DMS153 (cell line): ENCODE results near the gene FNIP2.

ENCODE experiments used
- DNase-seq: peaks from one replicate; lab custom pipeline; 2025; lab: John Stamatoyannopoulos, UW

Gene FNIP2

GRCh38 chr4:158762553-158762952 lies 6.3 kb upstream of the FNIP2 start:
- no peak for DNase-seq

DNA sequence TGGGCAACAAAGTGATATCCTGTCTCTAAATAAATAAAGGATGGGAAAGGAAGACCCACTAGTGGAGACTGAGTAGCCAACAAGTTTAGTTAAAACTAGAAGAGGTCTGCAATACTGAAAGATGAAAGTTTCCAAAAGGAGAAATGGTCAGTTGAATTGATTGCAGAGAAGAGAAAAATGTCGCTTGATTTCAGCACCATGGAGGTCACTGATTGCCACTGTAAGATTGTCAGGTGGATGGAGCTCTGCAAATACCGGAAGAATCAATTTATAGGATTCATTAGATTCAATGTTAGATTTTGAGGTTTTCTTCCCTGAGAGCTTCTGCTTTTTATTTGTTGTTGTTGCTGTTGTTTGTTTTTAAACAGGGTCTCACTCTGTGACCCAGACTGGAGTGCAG lies 5.4 kb upstream of the FNIP2 start:
- no peak for DNase-seq

DNA sequence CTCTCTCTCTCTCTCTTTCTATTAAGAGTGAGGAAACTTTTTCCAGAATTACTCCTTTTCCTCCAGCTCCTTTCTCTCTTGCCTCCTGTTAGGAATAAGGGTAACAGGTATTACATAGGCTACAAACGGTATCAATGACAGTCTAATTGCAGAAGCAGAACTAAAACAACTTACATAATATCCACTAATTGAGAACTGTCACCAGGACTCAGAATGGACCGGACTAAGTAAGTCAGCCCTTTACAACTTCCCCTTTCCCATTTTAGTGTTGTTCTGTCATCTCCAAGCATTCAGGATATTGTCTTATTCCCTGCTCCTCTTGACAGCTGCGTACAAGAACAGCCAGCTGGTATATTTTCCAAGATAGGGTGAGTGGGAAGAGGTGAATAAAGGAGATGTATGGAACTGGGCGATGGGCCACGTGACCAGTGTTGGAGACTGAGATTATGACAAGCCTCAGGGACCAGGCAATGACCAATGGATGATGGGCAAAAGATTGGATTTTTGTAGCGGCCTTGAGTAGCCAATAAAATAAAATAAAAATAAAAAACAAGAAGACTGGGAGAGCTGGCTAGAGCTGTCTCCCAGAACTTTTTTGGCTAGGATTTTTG lies 2.3 kb upstream of the FNIP2 start:
- DNase-seq = no peak

GRCh38 chr4:158767451-158767850 lies 1.4 kb upstream of the FNIP2 start:
- DNase-seq = no peak

DNA sequence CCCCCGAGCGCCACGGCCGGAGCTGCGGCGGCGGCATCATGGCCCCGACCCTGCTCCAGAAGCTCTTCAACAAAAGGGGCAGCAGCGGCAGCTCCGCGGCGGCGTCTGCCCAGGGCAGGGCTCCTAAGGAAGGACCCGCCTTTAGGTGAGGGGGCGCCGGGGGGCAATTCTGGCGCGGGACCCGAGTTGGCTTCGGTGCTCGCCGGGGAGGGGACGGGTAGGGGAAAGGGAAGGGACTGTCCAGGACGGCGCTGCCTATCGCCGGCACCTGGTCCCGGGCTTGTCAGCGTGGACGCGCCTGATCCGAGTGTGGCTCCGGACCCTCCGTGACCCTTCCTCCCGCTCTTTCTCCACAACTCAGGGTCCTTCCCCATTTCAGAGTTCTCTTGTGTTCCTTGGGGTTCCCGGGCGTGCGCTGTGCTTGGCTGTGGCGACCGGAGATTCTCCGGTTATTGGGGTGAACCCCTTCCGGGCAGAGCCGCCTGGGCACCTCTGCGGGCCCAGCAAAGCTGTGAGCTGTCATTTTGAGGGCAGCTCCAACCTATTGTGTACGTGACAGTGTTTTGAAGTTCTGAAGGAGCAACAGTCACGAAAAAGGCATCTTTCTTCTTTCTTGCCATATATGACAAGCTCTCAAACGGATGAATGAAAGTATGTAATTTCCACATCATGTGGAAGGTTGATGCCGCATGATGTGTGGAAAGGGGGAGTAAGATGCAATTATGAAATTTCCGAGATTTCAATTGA lies 522 bp downstream of the FNIP2 start:
- no peak for DNase-seq

DNA sequence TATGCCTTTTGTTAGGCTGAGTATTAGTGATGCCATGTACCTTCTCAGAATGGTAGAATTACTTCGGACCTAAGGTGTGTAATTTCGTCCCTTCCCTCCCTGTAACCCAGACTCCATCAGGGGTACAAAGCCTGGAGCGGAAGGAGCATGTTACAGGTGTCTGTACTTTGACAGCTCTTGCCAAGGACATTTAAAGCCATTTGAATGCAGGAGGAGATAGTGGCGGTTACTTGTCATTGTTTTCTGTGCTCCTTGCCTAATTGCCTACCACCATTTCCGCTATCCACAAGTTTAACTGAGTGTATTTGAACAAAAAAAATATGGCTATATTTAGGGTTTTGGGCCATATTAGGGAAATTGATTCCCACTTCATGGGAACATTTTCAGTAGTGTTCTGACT lies 1.8 kb downstream of the FNIP2 start:
- DNase-seq = no peak

GRCh38 chr4:158771776-158772175 lies 3.0 kb downstream of the FNIP2 start:
- no peak for DNase-seq

- DNase-seq = no peak
Measured at GRCh38 chr4:158775091-158775651, 6.3 kb downstream of the FNIP2 start.

DNA sequence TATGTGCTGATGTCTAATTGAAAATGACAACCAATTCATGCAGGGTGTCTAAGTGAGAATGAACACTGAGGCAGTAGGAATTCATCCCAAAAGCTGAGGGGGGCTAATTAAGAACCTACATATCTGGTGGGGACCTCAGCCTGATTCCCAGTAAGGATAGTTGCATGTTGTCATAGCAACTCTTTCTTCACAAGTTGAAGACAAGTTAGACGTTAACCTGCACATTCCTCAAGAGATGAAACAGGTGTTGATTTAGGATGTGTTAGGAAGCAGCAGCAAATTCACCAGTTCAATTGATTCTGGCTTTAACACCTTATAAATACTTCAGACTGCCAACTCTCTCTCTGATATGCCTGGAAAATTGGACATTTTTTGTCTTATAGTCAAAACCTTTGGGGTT lies 7.3 kb downstream of the FNIP2 start:
- DNase-seq = no peak

- DNase-seq = no peak
Measured at GRCh38 chr4:158777423-158778155, 8.8 kb downstream of the FNIP2 start.

GRCh38 chr4:158778156-158778711 lies 9.4 kb downstream of the FNIP2 start:
- no peak for DNase-seq

DNA sequence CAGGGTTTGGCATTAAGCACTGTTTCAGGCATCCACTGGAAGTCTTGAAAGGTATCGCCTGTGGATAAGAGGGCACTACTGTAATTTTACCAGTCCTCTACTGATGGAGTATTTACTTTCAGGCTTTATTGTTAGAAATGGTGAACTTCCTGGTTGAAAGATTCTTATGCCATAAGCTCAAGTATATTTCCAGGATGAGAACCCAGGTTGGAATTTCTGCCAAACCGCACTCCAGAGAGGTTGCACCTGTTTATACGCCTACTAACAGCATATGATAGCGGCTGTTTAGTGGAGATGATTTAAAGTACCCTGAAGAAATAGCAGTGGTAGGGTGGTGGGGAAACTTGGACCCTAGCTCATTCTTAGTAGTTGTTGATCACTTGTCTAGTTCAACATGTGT lies 9.9 kb downstream of the FNIP2 start:
- DNase-seq = peak; percentile 84

DNA sequence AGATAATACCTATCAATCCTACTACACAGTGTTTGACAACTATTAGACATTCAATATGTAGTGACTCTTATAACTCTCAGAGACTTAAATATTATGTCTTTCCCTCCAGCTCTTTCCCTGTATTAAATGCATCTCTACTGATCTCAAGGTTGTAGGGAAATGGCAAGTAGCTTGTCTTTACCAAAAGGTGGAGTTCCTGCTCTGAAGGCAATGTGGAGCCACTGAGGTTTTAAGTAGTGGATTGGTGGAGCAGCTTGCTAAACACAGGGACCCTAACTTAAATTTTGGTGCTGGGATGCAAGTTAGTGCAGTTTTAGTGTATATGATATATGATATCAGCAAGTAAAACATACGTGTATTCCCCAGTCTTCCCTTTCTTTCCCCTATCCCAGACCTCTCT lies 13.1 kb downstream of the FNIP2 start:
- DNase-seq = no peak

GRCh38 chr4:158782551-158783360 lies 13.9 kb downstream of the FNIP2 start:
- peak; percentile 22 for DNase-seq

DNA sequence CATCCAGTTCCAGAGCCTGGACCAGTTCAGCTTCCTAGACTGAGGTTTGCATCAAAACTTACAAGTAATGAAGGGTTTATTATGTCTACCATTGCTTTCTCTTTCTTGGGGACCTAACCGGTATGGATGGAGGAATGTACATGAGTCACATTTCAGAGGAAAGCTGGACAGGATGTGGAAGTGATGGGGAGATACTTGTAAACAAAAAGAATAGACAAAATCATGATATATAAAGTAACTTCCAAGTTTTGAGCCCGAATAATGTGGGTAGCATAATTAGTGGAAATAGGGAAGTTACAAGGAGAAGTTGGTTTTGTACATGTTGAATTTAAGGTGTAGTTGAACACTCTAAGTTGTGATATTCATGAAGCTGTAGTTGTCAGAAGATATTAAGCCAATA lies 15.0 kb downstream of the FNIP2 start:
- DNase-seq = no peak

DNA sequence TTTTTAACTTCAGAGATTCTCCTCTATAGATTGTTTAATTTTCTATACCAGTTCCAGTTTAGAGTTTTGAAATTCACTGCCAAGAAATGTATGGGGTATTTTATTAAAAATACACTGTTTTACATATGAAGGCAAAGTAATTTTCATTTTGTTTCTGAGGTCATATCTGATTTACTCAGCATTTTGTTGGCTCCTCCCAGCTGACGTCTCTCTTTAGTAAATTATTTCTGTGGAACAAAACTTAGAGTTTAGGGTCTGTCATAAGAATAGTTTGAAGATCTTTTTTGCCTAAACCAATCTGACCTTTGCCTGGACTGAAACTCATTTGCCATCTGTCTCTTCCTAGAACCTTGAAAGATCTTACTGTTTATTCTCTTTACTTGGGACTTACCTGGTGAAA lies 16.9 kb downstream of the FNIP2 start:
- DNase-seq = no peak

- DNase-seq = no peak
Measured at GRCh38 chr4:158786121-158786601, 17.3 kb downstream of the FNIP2 start.

DNA sequence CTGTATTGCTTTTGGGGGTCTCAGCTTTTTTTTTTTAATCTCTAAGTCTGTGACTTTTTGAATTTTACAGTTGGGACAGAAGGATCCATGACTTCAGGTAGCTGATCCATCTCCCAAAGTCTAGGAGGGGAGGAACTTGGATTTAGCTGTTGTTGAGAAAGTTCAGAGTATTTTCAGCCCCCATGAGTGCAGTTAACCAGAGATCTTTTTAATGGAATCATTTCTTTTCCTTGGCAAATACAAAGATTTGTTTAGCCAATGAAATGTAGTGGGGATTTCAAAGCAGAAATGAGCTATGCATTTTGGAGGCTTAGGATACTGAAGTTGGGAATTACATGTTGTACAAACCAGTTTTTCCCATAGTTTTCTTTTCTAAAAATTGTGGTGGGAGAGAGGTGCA lies 18.1 kb downstream of the FNIP2 start:
- no peak for DNase-seq

- no peak for DNase-seq
Measured at GRCh38 chr4:158787709-158788475, 19.1 kb downstream of the FNIP2 start.

DNA sequence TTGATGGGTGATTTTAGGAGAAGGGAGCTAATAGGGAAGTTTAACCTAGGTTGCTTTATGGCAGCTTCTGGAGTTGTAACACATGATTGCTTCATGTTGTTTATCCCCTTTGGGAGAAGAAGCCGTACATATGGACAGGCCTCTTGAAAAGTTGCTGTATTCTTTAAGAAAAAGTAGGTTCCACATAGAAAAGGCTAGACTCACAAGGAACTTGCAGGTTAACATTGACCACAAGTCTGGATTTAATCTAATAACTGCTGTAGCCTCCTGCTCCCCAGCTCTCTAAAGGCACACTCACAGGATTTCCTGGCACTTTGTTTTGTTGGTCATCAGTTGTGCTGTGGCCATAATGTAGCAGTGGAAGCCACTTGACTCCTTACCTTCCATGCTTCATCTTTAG lies 19.7 kb downstream of the FNIP2 start:
- no peak for DNase-seq

GRCh38 chr4:158789853-158790252 lies 21.0 kb downstream of the FNIP2 start:
- no peak for DNase-seq
